Measurements from ENCODE around the gene IARS2.
A peak's percentile ranks its signal among the peaks of the same experiment; 100 is the strongest.

The IARS2 gene

DNA sequence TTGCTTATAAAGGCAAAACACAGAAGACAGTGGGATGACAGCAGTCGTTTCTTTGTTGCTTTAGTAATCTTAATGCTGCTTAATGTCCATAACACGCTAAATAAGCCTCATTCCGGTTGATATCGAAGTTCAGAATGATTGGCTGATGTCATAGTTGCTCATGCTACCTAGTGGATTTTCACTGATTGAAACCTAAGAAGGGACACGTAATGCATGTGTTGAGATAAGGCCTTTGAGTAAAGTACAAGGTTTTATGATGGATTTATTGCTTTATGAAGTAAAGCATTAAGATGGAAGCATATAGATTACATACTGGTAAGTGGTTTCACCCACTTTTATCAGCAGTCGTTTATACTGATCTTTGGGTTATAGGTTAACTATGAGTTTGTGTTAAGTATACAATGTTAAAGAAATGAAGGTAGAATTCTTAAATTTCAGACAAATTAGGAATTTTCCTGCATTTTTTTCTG lies 25.1 kb downstream of the IARS2 start:
- H3K4me3 ChIP-seq (replicated peaks in 1 of 2; ENCODE audit: low read depth in 2 of 2, low read length in 2 of 2) = no peak overlapping the region
- no peak for DNase-seq (ENCODE audit: low read depth in 2 of 2)
- TF ChIP-seq, protein P1, sequence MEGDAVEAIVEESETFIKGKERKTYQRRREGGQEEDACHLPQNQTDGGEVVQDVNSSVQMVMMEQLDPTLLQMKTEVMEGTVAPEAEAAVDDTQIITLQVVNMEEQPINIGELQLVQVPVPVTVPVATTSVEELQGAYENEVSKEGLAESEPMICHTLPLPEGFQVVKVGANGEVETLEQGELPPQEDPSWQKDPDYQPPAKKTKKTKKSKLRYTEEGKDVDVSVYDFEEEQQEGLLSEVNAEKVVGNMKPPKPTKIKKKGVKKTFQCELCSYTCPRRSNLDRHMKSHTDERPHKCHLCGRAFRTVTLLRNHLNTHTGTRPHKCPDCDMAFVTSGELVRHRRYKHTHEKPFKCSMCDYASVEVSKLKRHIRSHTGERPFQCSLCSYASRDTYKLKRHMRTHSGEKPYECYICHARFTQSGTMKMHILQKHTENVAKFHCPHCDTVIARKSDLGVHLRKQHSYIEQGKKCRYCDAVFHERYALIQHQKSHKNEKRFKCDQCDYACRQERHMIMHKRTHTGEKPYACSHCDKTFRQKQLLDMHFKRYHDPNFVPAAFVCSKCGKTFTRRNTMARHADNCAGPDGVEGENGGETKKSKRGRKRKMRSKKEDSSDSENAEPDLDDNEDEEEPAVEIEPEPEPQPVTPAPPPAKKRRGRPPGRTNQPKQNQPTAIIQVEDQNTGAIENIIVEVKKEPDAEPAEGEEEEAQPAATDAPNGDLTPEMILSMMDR (IDR thresholded peaks at IDR 0.05; ENCODE audit: low read depth, low read length) = no peak

DNA sequence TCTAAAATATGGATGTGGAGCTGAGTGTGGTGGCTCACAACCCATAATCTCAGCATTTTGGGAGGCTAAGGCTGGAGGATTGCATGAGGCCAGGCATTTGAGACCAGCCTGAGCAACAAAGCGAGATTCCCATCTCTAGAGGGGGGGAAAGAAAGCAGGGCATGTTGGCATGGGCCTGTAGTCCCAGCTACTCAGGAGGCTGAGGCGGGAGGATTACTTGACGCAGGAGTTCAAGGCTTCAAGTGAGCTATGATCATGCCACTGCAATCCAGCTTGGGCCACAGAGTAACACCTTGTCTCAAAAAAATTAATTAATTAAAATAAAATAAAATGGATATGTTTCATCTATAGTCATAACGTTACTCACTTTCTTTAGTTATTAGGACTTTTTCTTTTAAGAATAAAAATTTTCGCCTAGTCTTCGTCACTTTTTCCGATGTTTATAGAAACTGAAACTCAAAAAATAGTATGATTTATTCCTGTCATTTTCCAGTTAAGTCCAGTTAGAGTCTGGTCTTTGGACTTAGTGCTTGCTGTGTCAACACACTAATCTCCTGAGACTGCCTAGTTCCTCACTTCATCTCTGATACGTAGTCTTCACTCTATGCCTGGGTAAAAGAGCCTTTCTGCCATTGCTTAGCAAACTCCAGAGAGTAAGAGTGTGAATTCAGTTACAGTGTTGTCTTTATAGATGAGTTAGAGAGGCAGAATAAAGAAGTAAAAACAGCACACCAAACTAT lies 28.0 kb downstream of the IARS2 start:
- DNase-seq (ENCODE audit: low read depth in 2 of 2) = peak in 1 of 2 donors; percentile 44
- TF ChIP-seq, protein P1 (IDR thresholded peaks at IDR 0.05; ENCODE audit: low read depth, low read length) = no peak
- H3K4me3 ChIP-seq (replicated peaks in 1 of 2; ENCODE audit: low read depth in 2 of 2, low read length in 2 of 2) = no peak overlapping the region

DNA sequence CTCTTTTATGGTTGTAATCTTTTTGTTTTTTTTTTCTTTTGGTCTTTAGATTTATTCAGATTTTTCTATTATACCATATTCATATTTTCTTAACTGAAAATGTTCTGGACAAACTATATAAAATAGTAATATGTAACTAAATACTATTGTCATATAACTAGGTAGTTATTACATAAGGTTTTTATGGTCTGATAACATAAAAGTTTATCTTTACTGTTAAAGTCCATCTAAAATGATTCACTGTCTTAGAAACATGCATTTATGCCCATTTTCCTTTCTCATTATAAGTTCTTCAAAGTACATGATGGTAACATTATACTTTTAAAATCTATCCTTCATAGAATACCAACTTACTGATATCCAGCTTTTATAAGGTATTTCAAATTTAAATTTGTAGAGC lies 29.1 kb downstream of the IARS2 start:
- H3K4me3 ChIP-seq (replicated peaks in 1 of 2; ENCODE audit: low read depth in 2 of 2, low read length in 2 of 2) = no peak overlapping the region
- TF ChIP-seq, protein P1 (IDR thresholded peaks at IDR 0.05; ENCODE audit: low read depth, low read length) = no peak
- no peak for DNase-seq (ENCODE audit: low read depth in 2 of 2)

DNA sequence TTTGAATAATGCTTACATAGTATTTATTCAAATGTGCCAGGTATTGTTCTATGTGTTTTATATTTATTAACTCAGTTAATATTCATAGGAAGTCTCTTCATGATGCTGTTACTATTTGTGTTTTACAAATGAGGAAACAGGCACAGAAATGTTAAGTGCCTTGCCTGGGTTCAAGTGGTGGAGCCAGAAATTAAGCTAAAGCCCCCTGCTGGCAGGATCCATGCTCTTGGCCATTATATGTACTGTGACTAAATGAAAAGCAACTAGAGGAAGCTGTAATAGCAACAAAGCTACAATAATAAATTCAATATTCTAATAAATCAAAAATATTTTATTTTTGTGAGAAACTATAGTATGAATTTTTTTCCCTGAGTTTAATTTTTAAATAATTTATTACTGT lies 30.0 kb downstream of the IARS2 start:
- no peak overlapping the region for H3K4me3 ChIP-seq (replicated peaks in 1 of 2; ENCODE audit: low read depth in 2 of 2, low read length in 2 of 2)
- TF ChIP-seq, protein P1 (IDR thresholded peaks at IDR 0.05; ENCODE audit: low read depth, low read length) = peak; percentile 37
- no peak for DNase-seq (ENCODE audit: low read depth in 2 of 2)

DNA sequence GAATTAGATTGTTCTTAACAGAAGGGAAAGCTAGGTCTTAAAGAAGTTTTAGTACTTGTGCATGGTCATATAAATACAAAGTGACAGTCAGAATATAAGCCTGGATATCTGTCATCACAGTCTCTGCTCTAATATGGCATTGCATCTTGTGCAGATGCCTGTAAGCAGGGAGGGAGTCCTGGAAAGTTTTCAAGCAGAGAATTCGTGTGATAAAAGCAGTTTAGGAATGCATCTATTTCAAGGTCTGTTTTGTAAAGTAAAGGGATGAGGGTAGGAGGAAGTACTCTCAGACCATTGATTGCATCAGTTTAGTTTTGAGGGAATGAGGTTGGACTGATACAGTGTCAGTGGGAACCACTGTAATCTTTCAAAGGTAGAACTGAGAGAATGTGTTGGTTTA lies 30.6 kb downstream of the IARS2 start:
- H3K4me3 ChIP-seq (replicated peaks in 1 of 2; ENCODE audit: low read depth in 2 of 2, low read length in 2 of 2) = no peak overlapping the region
- TF ChIP-seq, protein P1 (IDR thresholded peaks at IDR 0.05; ENCODE audit: low read depth, low read length) = no peak
- peak; percentile 28 to 54 for DNase-seq (ENCODE audit: low read depth in 2 of 2)

DNA sequence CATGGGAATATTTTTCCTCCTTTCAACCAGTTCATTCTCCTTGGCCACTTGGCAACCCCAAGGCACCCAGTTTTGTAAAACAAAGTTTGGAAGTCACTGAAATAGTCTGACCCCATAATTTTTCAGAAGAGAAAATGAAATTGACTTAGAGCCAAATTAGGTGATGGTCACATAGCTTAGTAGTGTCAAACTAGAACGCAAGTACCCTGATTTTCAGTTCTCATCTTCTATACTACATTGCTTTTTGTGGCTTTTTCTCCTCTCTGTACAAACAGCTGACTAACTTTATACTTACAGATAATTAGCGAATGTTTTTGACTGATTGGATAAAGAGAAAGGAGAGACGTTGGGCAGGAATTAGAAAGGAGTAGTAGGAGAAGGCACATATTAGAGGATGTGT lies 33.1 kb downstream of the IARS2 start:
- DNase-seq (ENCODE audit: low read depth in 2 of 2) = no peak

More for the DNA sequence above, 33.1 kb downstream of the IARS2 start:
- H3K4me3 ChIP-seq (replicated peaks in 1 of 2; ENCODE audit: low read depth in 2 of 2, low read length in 2 of 2) = no peak overlapping the region
- TF ChIP-seq, protein P1 (IDR thresholded peaks at IDR 0.05; ENCODE audit: low read depth, low read length) = no peak
